Measurements from ENCODE around the gene TIMP2. TPM values are rescaled to one million over a fixed set of nuclear protein-coding genes. Genes with fewer than 3 reads are reported as not detected.

Gene TIMP2
- total and polyA plus RNA-seq, 2 donors (not counting 3 experiments of a cell fraction or from before 2014, with no cell fraction given), result 138 to 318 TPM

- Histone ChIP-seq H3K4me3 (replicated peaks in 1 of 3; ENCODE audit: insufficient read depth in 1 of 3, low read depth in 1 of 3, low read length in 3 of 3) (no peak overlapping the region), H3K9me3 (replicated peaks; ENCODE audit: control insufficient read depth, insufficient read depth, low read length) (no peaks in the 10 kb centered on the region), H3K9me1 (replicated peaks; ENCODE audit: control insufficient read depth, extremely low read depth, insufficient read depth, low read length) (no peaks in the 10 kb centered on the region), H4K20me1 (replicated peaks; ENCODE audit: control insufficient read depth, extremely low read depth, insufficient read depth, low read length) (no peaks in the 10 kb centered on the region), H2AFZ (ENCODE audit: low read depth, low read length) (no peak overlapping the region), H3K9ac (replicated peaks; ENCODE audit: extremely low read depth, insufficient read depth, low read length) (no peak overlapping the region), H3K27ac (ENCODE audit: insufficient read depth, low read depth, low read length) (no peak overlapping the region), H3K4me2 (ENCODE audit: insufficient read depth, low read length) (no peak overlapping the region), H3K36me3 (ENCODE audit: control insufficient read depth in 2 of 2, extremely low read depth in 1 of 2, insufficient read depth in 2 of 2, low read length in 2 of 2) (peaks cover 0 to 9% of the 10 kb centered on the region in 2 experiments), H3K4me1 (ENCODE audit: control insufficient read depth, extremely low read depth, insufficient read depth, low read length) (no peaks in the 10 kb centered on the region), H3K79me2 (ENCODE audit: control insufficient read depth, insufficient read depth, low read length) (peaks cover 28% of the 10 kb centered on the region), H3K27me3 (ENCODE audit: control insufficient read depth in 2 of 2, insufficient read depth in 2 of 2, low read length in 2 of 2) (no peaks in the 10 kb centered on the region)
- TF ChIP-seq MYC (IDR thresholded peaks at IDR 0.05; ENCODE audit: low read depth, low read length) (no peak), EZH2 (IDR thresholded peaks at IDR 0.05; ENCODE audit: borderline replicate concordance, low read depth, low read length, severe bottlenecking) (no peak), JUN (IDR thresholded peaks at IDR 0.05; ENCODE audit: borderline replicate concordance, insufficient read depth, insufficient read length, low read depth) (no peak), FOS (IDR thresholded peaks at IDR 0.05; ENCODE audit: borderline replicate concordance, insufficient read depth, low read length) (no peak), CTCF (IDR thresholded peaks at IDR 0.05; ENCODE audit: extremely low read depth in 1 of 2, insufficient read depth in 1 of 2, low read depth in 1 of 2, low read length in 2 of 2) (no peak), MAX (IDR thresholded peaks at IDR 0.05; ENCODE audit: insufficient read depth, insufficient read length) (no peak), POLR2A (IDR thresholded peaks at IDR 0.05; ENCODE audit: low read depth, low read length) (no peak), POLR2AphosphoS5 (IDR thresholded peaks at IDR 0.05; ENCODE audit: insufficient read depth, low read depth, low read length) (no peak), GATA2 (IDR thresholded peaks at IDR 0.05; ENCODE audit: insufficient read depth, insufficient read length, low read depth, low read length) (no peak)
- ChIA-PET CTCF (interaction anchor here (1.5 to 1.6 kb wide), 2 partner anchors 42 to 63 kb away, joined by 6 to 7 read pairs; no protein-coding TSS in a partner anchor), POLR2A (no interaction called here)
- no TSS peak for BruUV-seq (replicated peaks)
- DNase-seq (ENCODE audit: low read depth, low spot score) (no peak), FAIRE-seq (no peak)
- intact Hi-C loops (cut with micrococcal nuclease), result no loop called here
- dilution Hi-C loops (cut with MboI; ENCODE audit: extremely low pct_ligation_motif_present, low sequenced_read_pairs), result no loop called here
Observed at GRCh38 chr17:78908426-78908825, 16.8 kb downstream of the TIMP2 start.
